Epithelial cell of esophagus (primary cell): ENCODE results near the gene NEDD4L.
A peak's percentile ranks its signal among the peaks of the same experiment; 100 is the strongest.

Source experiments
- DNase-seq: peaks from one replicate; pipeline ENCODE4 v3.0.0; 2010; ENCODE audit warnings: low read depth
- H3K4me3 ChIP-seq: 2 replicates; pipeline ENCODE4 v1.5.1; 2011; ENCODE audit warnings: mild to moderate bottlenecking, low read length, control low read depth
- CTCF ChIP-seq: IDR thresholded peaks from 2 replicates; pipeline ENCODE4 v1.5.1; 2011; ENCODE audit warnings: low read depth, mild to moderate bottlenecking, low read length, control low read depth, inconsistent platforms; ENCODE audit not compliant: insufficient read depth; ENCODE audit errors: missing control alignments

NEDD4L gene

GRCh38 chr18:58113337-58113736 is 69.3 kb downstream of the NEDD4L start:
- no peak overlapping the region for H3K4me3 ChIP-seq
- no peak for TF ChIP-seq CTCF
- DNase-seq, result no peak

DNA sequence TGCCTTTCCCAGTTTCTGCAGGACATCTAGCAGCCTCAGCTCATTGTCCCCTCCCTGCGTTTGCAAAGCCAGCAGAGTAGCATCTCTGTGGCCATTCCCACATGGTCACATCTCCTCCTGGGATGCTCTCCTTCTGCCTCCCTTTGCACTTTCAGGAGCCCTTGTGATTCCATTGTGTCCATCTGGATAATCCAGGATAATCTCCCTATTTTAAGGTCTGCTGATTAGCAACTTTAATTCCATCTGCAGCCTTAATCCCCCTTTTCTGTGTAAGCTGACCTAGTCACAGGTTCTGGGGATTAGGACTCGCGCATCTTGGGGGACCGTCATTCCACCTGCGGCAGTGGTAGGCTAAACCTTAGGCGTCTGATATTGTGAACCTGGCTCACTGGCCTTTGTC is 70.7 kb downstream of the NEDD4L start:
- no peak for TF ChIP-seq CTCF
- no peak overlapping the region for H3K4me3 ChIP-seq
- DNase-seq, result no peak

- TF ChIP-seq CTCF, result no peak
- DNase-seq, result no peak
Observed at GRCh38 chr18:58116818-58117217, 72.8 kb downstream of the NEDD4L start.

DNA sequence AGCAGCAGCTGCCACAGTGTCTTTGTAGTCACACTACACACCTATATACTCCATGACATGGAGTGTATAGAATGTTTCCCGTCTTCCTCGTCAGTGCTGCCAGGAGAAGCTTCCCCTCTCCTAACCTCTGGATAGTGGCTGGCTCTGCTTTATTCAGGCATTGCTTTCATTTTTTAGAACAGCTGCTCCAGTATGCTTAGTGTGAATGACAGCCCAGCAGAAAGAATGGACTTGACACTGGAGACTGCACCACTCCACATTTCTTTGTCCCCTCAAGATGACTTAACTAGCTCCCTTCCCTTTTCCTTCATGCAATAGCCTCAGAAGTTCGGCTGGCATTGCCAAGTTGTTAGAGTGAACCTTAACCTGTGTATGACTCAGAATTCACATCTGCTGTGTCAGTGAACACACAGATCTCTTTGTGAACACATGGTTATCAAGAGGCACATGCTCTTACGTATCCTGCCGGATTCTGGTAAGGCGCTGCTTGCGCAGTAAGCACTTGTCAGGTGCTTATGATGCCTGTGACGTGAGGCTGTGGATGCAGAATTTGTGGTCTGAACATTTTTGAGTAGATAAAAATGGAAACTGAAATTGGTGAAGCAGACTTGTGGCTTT is 73.9 kb downstream of the NEDD4L start:
- peak; percentile 91 for DNase-seq
- no peak for TF ChIP-seq CTCF
- no peak overlapping the region for H3K4me3 ChIP-seq

More at GRCh38 chr18:58116818-58117217, 72.8 kb downstream of the NEDD4L start:
- H3K4me3 ChIP-seq, result no peak overlapping the region

- no peak for TF ChIP-seq CTCF
- no peak overlapping the region for H3K4me3 ChIP-seq
- DNase-seq, result no peak
Observed at GRCh38 chr18:58118536-58118935, 74.5 kb downstream of the NEDD4L start.

DNA sequence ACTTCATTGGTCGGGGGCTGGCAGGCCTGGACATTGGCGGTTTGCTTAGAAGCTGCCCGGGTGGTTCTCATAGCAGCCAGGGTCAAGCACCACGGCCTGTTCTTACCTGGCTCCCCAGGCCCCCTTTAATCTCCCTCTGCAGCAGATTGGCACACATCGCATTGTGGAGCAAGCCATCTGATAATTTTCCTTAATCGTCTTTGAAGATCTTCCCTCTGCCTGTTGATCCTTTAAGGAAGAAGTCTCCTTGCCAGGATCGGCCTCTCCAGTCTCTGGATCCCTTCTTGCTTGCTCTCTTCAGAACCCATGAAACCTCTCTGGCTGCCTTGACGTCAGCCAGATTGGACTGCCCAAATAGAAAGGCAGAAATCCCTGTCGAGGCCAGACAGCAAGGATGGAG is 75.8 kb downstream of the NEDD4L start:
- DNase-seq, result no peak
- no peak for TF ChIP-seq CTCF
- H3K4me3 ChIP-seq, result no peak overlapping the region

- TF ChIP-seq CTCF, result no peak
- no peak overlapping the region for H3K4me3 ChIP-seq
- DNase-seq, result no peak
Observed at GRCh38 chr18:58124475-58124874, 80.4 kb downstream of the NEDD4L start.
